HG03378 (cell line): ENCODE measurements around the gene ZBTB26.
"Not testable (repeated sequence)": the region's sequence is repeated elsewhere in the genome, so short reads cannot be mapped to it uniquely, and the experiment has no call there.

ENCODE experiments used
- ATAC-seq: cut with Tn5 transposase; IDR thresholded peaks from one replicate; pipeline ENCODE4 v1.9.1; 2021; ENCODE audit warnings: mild to moderate bottlenecking, moderate library complexity; ENCODE audit not compliant: unreplicated experiment

ZBTB26 gene

DNA sequence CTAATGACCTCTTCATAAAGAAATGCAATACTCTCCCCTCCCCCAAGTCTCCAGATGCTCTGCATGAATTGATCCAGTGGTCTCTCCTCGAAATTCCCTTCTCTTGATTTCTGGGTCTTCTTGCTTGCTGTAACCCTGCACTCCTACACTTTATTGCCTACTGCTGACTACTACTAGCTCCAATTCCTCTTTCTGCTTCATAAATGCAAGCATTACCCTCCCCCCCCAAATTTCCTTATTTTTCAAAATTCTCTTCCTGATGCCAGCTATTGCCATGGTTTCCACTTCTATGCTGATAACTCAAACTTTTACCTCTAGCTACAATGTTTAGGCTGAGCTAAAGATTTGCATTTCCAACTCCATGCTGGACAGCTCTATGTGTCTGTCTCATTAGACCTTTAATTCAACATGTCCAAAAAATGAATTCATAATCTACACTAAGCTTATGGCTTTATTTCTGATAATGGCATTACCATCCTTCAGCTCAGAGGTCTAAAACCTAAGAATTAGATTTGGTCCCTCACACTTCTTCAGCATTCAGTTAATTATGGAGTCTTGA lies 1.4 kb downstream of the ZBTB26 start:
- no peak for ATAC-seq

DNA sequence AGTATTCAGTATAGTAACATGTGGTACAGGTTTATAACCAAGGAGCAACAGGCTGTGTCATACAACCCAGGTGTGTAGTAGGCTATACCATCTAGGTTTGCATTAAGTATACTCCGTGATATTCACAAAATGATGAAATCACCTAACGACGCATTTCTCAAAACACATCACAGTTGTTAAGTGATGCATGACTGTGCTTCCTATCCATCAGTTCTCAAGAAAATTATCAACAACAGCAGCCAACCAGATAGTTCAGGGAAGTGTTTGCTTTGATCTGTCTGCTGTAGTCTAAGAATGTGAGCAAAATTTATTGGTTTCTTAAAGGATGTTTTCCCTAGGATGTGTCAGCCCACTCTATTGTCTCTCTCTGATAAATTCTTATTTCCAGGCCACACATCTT lies 7.4 kb downstream of the ZBTB26 start:
- ATAC-seq, result no peak

GRCh38 chr9:122922713-122923112 lies 8.6 kb downstream of the ZBTB26 start:
- ATAC-seq, result no peak

DNA sequence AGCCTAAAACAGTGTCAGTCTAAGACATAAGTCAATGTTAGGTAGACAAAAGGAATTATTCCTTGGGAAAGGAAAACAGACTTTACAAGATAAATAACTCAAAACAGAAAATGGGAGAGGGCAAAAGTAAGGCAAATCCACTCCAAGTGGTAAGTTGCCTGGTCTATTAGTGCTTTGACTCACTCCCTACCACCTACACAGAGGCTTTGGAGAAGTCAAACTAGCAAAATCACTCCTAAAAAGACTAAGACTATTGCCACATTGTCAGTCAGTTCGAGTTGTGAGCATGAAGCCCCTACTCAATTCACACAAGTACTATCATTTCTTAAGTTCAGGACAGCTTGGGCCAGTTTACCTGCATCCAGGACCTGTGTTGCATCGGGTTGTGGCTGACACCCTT lies 13.0 kb downstream of the ZBTB26 start:
- no peak for ATAC-seq

DNA sequence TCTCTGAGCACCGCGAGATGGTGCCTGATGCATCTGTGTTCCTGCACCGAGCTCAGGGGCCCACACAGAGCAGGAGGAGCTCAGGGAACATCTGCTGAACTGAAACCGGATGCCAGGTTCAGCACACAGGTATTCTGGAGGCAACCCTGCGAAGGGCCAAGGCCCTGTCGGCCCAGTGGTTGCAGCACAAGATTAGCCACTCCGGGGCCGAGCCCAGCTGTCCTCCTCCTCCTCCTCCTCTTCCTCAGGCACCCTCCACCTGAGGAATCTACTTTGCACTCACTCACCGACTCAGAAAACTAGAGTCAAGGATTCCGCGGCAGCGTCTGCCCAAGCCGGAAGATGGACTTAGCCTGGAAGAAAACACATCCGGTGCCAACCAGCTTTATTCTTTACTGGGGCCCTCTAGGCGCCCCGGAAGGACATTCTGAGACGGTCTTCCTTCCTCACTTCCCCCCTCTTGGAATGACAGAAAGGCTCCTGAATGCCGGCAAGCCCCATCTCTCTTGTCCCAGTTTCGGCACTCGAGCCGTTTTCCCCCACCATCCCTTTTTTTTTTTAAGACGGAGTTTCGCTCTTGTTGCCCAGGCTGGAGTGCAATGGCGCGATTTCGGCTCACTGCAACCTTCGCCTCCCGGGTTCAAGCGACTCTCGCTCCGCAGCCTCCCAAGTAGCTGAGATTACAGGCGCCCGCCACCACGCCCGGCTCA lies 18.2 kb downstream of the ZBTB26 start, which contains the start of gene ZBTB6:
ZBTB6 (minus strand) TSS at position 360 of the 710 bp plus-strand sequence. CDS start 1,251 bp downstream, outside the sequence.
- ATAC-seq, result peak; percentile 89

DNA sequence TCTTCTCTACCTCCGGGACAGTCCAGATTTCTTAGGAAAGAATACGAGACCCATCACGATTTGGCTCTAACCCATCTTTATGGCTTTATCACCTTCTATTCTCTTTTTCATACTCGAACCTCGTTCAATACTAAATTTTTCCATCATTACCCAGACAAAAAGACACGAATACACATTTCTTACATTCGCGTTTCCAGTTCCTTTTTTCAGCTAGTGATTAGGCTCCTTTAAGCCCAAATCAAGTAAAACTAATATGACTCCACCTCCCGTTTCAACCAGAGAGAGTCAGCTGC lies 18.7 kb downstream of the ZBTB26 start:
- ATAC-seq, result no peak

GRCh38 chr9:122906122-122906521 lies 25.2 kb downstream of the ZBTB26 start:
- ATAC-seq, result not testable (repeated sequence)

DNA sequence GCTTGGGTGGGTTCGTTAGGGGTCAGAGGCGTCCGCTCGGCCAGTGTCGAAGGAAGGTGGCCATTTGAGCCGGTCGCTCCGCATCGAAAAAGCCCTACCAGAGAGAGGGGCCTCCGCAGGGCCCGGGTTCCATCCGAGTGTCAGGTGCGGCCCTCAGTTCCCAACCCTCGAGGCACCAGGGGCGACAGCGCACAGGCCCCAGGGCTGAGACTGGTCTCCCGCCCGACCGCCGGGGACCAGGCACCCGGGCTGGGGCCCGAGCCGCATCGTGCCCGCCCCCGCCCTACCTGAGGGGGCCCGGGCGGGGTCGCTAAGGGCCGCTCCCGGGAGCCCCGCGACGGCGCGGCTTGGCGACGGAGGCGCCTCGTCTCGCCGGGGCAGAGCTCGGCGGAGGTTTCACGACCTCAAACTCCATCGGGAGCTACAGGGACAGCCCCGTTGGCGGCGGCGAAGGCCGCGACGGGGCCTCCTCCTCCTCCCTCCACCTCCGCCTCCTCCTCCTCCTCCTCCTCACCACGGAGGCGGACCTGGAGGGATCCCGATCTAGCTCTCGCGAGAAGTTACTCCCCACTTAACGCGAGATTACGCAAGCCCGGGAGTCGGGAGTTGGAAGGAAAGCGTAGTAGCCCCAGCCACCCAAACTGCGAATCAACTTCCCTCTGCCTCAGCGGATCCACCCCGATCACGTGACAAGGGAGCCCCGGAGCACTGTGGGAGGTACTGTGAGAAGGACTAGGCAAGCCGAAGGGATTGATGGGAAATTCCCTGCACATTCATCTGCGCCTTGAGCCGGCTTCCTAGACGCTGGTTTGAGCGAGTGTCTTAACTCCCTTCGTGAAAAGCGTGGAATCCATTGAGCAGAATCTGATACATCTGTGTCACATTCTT lies 26.2 kb downstream of the ZBTB26 start, which contains the start of gene RC3H2:
RC3H2 (minus strand) TSS at position 537 of the 888 bp plus-strand sequence. CDS start 7,850 bp downstream, outside the sequence.
- peak; percentile 81 for ATAC-seq

GRCh38 chr9:122904466-122904822 lies 26.9 kb downstream of the ZBTB26 start:
- ATAC-seq, result peak; percentile 12

DNA sequence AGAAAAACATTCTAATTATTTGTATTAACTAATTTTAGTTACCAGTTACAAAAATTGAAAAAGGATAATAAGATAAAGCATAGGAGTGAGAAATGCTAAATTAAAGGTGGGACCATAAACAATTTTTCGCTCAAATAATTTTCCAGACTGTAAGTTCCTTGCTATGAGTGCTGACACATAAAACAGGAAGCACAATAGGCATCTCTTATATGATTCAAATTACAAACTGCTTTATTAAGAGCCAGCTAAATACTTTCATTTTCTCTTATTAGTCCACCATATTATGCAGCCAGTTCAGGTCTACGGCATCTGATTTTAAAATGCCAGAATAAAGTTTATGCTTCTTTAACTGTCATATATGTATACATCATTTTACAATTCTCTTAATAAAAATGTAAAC lies 30.5 kb downstream of the ZBTB26 start:
- no peak for ATAC-seq

GRCh38 chr9:122897969-122898368 lies 33.3 kb downstream of the ZBTB26 start:
- no peak for ATAC-seq

DNA sequence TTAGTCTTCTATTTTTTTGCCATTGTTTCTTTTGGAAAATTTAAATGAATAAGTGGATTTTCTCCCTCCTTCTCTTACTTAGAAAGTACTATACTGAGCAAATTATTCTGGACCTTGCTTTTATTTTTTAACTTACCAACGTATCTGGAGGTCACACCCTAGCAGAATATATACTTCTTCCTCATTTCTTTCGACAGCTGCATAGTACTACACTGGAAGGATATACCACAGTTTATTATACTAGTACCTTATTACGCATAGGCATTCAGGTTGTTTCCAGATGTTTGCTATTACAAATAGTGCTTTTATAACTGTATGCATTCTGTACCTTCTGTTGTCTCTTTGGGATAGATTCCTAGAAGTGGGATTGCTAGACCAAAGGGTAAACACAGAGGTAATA lies 42.8 kb downstream of the ZBTB26 start:
- ATAC-seq, result no peak

- ATAC-seq, result no peak
Observed at GRCh38 chr9:122883125-122883524, 48.2 kb downstream of the ZBTB26 start.

GRCh38 chr9:122879443-122879842 lies 51.9 kb downstream of the ZBTB26 start:
- no peak for ATAC-seq

DNA sequence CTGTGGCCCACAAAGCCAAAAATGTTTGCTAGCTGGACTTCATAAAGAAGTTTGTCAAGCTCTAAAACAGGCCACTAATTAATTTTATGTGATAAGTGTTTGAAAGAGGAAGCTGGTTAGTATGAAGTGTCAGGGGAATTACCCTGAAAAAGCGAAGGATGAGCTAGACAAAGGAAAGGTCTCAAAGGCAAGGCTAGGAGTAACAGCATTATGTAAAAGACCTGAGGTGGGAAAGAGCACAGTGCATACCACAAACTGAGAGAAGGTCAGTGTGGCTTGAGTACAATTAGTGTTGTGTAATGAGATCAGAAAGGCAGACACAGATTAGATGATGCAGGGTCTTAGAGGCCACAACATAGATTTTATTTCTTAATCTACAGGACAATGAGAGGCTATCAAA lies 55.8 kb downstream of the ZBTB26 start:
- no peak for ATAC-seq

GRCh38 chr9:122867276-122867675 lies 64.0 kb downstream of the ZBTB26 start:
- not testable (repeated sequence) for ATAC-seq

DNA sequence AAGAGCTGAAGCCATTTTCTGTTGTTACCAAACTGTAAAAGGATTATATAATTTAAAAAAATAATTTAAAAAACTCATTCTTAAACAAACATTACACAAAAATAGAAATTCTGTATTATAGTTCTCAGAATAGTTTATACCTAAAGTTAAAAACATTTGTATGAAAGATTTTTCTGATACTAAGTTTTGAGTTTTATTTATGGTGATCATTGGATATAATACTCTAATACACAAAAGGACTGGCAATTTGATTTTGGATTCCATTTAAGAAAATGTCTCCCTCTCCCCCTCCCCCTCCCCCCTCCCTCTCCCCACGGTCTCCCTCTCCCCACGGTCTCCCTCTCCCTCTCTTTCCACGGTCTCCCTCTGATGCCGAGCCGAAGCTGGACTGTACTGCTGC lies 65.2 kb downstream of the ZBTB26 start:
- ATAC-seq, result no peak
